Germinal center (tissue), 1 donor: ENCODE data around the gene LEFTY1.

Experiments used
- DNase-seq: peaks from one replicate; pipeline ENCODE4 v3.0.0; 2012; ENCODE audit warnings: mixed read lengths, low spot score

The LEFTY1 gene

DNA sequence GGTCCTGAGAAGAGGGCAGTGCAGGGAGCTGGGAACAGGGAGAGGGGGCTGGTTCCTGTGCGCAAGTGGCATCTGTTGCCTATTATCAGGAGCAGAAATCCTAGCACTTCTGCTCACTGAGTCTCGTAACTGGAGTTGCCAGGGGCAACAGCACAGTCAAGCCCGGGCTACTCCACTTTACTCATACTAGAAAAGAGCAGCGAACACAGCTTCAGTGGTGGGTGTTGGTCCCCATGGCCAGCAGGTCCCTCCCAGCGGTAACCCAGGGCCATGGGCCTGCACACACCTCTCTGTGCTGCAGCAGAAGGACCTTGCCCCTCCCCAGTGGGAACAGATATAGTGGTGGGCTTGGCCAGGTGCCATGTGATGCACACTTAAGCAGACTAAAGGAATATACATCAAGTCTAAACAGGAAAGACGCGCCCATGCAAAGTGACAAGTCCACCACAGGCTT lies 26.6 kb upstream of the LEFTY1 start:
- no peak for DNase-seq

- no peak for DNase-seq
Measured at GRCh38 chr1:225914947-225915346, 26.0 kb upstream of the LEFTY1 start.

GRCh38 chr1:225914391-225914790 lies 25.4 kb upstream of the LEFTY1 start:
- DNase-seq = no peak

DNA sequence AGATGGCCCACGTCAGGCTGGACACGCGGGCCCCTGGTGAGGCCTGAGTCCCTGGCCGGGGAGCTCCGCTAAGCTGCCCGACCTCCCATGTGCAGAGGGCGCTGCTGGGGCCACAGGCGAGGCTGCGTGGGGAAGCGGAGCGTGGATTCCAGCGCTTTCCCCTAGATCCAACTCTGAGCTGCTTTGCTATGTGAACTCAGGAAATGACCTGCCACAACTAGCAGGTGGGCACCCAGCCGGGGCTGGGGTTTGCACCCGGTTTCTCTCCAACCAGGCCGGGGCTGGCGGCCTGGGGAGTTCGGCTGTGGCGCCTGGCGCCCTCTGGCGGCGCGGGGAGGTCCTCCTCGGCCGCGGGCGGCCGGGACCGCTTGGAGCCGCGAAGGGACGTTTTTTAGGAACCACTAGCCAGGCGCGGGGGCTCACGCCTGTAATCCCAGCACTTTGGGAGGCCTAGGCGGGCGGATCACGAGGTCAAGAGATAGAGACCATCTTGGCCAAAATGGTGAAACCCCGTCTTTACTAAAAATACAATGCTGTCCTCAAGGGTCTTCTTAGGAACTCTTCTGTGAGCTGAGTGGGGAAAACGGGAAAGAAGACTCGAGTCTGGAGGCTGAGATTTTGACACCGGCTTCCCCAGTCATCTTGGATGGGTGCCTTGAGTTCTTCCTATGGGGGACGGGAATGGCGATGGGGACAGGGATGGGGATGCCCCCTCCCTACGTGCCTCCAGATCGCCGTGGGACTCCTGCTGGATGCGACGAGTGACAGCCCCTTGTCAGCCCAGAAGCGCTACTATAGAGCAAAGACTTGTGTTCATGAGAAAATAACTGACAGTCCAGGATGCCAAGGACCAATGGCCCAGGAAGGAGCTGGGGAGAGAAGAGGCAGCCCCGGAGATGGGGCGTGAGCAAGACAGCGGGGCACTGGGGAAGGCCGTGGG lies 22.5 kb upstream of the LEFTY1 start:
- peak; percentile 74 for DNase-seq

GRCh38 chr1:225909477-225909876 lies 20.5 kb upstream of the LEFTY1 start:
- no peak for DNase-seq

DNA sequence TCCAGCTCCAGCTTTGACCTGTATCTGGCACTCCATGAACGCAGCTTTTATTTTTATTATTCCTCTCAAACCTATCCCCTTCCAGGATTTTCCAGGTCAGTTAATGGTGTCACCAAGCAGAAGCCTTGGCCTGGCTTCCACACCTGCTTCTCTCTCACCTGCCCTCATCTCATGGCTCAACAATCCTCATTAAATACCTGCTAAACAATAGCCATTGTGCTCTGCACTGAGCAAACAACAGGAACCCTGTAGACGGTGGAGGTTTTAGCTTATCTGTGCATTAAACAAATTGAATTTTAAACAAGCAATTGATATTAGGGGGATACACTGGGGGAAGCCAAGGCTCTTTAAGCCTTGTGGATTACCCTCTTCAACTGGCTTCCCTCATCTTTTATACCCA lies 19.8 kb upstream of the LEFTY1 start:
- DNase-seq = no peak

- DNase-seq = no peak
Measured at GRCh38 chr1:225908013-225908640, 19.2 kb upstream of the LEFTY1 start.

DNA sequence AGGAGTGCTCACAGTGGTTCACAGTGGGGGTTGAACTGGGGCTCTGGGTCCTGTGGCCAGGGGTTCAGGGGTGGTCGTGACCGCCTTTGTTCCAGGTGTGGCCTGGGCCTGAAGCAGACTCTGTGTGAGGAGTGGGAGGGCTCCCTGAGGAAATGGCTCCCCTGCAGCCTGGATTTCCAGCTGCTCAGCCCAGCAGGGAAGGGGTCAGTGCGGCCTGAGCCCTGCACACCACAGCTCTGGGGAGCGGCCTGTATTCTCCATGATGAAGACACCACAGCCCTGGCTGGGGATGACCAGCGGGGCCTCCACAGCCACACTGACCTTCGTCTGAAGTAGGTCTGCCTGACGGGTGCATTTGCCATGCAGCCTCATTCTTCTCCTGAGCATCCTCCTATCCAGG lies 18.4 kb upstream of the LEFTY1 start:
- DNase-seq = no peak

GRCh38 chr1:225906467-225906866 lies 17.5 kb upstream of the LEFTY1 start:
- DNase-seq = no peak

DNA sequence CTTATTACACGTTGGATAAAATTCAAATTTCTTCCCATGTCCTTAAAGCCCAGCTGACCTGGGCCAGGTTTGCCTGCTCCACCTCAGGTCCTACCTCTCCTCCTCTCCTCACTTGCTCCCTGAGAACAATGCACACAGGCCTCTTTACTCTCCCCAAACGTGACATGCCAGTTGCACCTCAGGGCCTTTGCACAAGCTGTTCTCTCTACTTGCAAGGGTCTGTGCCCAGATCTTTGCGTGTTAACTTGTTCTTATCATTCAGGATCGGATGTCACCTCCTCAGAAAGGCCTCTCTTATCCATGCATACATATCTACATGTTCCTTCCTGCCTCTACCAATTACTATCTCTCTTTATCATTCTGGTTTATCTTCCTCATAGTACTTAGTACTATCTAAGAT lies 14.7 kb upstream of the LEFTY1 start:
- no peak for DNase-seq

GRCh38 chr1:225899044-225899925 lies 10.3 kb upstream of the LEFTY1 start:
- no peak for DNase-seq

GRCh38 chr1:225897595-225898514 lies 8.9 kb upstream of the LEFTY1 start:
- peak; percentile 34 for DNase-seq

DNA sequence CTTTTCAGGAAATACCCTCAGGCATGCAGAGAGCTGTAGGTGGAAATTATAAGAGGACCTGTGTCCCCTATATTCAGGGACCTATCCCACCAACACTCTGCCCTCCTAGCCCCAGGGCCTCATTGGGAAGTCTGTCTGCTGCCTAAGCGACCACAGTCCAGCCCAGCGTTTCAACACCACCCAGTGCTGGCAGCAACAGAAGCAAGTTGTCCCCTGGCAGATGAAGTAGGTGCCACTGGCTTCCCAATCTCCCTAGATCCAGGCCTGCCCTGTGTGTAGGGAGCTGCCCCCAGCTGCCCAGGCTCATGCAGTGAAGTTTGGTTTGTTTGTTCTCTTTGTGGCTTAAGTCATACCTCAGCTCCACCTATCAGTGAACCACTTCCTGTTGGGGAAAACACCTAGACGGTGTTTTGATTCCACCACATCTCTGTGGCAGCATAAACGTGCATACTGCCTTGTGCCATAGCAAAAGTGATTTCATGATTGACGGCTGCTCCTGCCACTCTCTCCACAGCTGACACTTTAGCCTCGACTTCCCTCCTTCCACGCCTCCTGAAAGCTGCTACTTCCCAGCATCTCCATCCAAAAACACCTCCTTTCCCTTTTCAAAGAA lies 8.1 kb upstream of the LEFTY1 start:
- peak; percentile 89 for DNase-seq

- no peak for DNase-seq
Measured at GRCh38 chr1:225896494-225896893, 7.5 kb upstream of the LEFTY1 start.

- DNase-seq = no peak
Measured at GRCh38 chr1:225892307-225892706, 3.4 kb upstream of the LEFTY1 start.

DNA sequence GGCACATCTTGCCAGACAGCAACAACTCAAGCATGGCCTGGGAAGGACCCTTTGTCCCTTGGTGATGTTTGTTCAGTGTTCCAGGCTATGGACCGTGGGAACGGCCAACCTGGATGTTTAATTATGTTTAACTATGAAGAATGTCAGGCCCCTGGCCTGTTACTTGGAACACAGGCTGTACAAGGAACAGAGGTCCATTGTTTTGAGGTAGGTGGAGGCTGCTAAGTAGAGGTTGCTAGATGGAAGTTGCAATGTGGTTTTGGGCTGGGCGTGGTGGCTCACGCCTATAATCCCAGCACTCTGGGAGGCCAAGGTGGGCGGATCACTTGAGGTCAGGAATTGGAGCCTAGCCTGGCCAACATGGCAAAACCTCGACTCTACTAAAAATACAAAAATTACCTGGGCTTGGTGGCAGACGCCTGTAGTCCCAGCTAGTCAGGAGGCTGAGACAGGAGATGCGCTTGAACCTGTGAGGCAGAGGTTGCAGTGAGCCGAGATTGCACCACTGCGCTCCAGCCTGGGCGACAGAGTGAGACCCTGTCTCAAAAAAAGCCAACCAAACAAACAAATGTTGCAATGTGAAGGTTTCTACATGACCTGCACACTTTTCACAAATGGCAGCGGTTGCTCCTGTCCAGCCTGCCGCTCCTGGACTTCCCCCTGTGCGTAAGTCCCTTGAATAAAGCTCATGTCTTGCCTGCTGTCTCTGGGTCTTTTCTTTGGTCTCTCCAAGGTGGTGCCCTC lies 2.5 kb upstream of the LEFTY1 start:
- no peak for DNase-seq

GRCh38 chr1:225890346-225891228 lies 1.6 kb upstream of the LEFTY1 start:
- no peak for DNase-seq

DNA sequence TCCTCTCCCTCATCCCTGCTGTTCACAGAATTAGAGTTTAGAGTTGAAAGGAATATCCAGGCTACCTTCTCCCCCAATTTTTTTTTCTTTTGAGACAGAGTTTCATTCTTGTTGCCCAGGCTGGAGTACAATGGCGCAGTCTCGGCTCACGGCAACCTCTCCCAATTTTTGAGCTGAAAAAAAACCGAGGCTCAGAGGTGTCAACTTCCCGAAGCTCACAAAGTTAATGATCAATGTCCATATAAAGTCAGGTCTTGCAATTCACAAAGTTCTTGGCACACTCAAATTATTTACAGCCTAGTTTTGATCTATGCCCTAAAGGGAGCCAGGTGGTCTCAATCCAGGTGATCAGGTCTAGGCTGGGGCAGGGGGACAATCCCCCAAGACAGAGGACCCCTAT lies 797 bp upstream of the LEFTY1 start:
- no peak for DNase-seq

DNA sequence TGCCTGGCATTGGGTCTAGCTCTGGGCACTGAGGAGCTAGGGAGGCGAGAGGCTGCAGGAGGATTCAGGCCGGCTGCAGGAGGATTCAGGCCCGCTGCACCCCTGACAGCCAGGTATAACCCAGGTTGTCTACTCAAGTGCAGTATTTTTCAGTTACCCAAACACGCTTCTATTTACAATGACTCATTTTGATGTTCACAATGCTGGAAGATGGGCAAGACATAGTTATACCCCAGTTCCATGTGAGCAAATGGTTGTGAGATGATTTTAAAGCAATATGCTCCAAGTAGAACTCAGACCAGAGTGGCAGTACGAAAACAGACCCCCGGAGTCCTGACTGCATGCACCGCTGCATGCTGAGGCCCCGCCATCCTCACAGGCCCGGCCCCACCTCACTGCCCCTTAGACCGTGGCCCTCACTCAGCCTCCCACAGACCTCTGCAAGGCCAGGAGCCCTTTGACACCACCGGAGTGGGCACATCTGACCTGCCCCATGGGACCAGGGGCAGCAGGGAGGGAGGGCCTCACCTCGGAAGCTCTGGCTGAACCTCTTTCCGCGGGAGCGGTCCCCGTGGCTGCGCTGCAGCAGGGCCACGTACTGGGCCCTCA lies 553 bp downstream of the LEFTY1 start:
- DNase-seq = no peak
